ENCODE data around the gene ERG.

ERG gene

DNA sequence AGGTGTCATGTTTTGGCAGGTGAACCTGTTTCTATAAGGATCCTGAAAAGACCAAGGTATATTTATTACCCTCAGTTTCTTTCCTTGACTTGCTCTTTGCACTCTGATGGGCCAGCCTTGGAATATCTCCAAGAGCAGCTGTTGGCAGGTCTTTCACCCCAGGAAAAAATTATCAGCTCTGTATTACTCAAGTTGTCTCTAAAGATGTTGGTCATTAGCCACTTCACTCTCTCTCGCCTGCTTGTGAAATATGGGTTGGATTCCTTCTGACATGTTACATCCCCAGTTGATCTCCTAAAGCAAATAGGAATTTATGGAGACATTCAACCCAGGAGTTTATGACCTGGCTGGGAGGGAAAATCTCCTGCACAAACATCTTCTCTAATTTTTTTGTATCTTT lies 155.5 kb downstream of the ERG start:
- in situ Hi-C loops (cut with MboI; ENCODE audit: low sequenced_read_pairs), result loop anchor here (10.0 kb wide), 1 partner anchor 178 kb away; no protein-coding TSS in a partner anchor

DNA sequence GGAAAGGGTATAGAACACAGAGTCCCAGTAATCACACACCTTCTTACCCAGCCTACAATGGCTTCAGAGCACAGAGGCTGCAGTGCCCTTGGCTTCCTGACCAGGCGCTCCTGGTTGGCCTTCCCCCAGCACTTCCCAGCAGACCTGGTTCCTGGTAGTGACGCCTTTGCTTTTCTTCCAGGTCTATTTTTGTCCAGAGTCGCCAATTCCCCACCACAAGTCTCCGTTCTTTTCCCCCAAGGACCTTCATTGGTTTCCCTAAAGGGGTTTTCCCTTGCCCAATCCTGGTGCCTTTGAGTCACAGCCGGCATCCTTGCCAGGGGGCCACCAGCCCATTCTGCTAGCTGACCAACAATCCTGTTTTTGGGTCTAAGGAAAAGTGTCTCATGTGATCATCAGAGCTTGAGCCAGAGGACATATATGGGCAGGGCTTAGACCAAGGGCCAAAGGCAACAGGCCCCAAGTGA lies 156.7 kb downstream of the ERG start:
- in situ Hi-C loops (cut with MboI; ENCODE audit: low sequenced_read_pairs), result loop anchor here (10.0 kb wide), 1 partner anchor 177 kb away; no protein-coding TSS in a partner anchor

DNA sequence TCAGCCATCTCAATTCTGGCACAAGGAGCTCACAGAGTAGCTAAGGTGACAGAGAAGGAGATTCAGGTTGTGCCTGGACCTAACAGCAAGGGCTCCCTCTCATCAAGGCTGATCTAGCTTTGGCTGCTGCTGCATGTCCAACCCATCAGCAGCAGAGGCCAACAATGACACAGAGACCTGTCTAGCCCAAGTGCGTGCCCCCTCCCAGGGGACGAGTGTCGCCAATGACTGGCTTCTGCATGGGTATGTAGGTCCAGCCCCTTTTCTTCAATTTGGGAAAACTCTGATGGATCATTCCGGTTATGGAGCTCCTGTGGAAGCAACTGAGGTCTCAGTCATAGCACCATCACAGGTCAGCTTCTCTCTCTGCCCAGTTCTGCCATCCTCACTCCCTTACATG lies 158.1 kb downstream of the ERG start:
- in situ Hi-C loops (cut with MboI; ENCODE audit: low sequenced_read_pairs), result loop anchor here (10.0 kb wide), 1 partner anchor 175 kb away; no protein-coding TSS in a partner anchor

DNA sequence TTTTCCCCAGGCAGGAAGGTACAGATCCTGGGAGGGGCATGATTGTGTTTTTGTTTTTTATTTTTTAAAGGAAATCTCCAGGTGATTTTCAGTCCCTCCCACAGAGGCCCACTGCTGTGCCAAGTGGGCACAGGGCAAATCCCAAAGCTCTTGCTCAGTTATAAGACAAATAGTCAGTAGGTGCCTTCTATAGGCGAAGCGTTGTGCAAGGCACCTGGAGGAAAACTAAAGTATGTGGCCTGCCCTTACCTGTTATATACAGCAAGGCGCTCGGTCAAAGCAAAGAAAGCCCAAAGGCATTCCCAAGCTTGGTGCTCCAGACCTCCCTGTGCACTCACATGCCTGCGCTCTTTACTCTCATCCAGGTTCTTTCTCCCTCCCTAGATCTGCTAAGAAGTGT lies 160.5 kb downstream of the ERG start:
- in situ Hi-C loops (cut with MboI; ENCODE audit: low sequenced_read_pairs), result no loop called here

DNA sequence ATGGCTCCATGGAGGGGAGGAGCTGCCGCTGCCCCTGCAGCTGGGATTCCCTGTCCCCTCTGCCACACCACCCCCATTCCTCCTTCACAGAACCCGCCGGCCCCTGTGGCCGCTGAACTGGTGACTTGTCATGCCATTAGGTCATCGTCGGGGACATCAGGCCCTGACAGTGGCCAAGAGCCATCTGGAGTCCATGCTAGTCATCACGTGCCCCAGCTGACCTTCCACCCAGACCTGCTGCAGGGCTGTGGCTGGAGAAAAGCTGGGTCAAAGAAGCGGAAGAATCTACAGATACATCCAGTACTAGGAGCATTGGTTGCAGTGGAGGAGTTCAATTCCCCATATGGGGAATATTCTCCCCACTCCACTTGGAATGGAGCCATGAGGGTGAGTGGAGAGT lies 163.4 kb downstream of the ERG start:
- in situ Hi-C loops (cut with MboI; ENCODE audit: low sequenced_read_pairs), result no loop called here

DNA sequence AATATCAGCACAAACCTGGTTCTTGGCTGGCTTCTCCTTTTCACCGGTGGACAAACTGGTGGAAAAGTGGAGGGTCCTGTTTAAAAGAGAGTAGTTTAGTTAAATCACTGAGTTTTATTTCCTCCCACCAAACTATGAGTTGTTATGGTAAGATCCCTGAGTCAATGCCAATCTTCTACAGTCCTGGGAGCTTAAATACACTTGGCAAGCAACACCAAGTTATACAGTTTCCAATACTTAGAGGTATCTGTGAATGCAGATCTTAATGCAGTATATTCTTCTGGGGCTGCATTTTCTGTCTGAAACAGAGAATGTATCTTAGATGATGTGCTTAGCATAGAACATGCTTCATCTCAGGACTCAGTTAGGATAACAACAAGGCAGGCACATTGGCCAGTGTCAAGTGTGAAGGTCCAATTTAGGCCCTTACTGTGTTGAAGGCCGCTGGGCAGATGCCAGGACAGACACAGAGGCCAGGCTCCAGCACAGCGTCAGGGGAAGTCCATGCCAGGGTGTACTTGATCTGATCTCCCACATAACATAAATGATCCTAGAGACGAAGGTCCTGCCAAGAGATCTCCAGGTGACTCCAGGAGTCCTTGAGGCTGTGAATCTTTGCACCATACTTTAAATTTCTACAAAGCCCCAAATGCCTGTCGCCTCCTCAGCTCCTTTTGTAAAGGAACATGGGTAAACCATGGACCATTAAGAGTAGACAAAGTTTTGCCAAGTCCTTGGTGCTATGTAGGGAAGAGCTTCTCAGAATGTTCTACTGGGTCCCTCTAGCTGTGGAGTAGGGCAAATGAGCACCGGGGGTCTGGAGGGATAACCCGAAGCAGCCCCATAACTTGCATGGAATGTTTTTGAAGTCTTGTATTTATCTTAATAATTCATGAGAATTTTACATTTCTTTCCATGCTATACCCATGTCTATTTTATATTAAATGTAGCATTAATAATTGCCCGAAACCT lies 164.7 kb downstream of the ERG start:
- in situ Hi-C loops (cut with MboI; ENCODE audit: low sequenced_read_pairs), result no loop called here

DNA sequence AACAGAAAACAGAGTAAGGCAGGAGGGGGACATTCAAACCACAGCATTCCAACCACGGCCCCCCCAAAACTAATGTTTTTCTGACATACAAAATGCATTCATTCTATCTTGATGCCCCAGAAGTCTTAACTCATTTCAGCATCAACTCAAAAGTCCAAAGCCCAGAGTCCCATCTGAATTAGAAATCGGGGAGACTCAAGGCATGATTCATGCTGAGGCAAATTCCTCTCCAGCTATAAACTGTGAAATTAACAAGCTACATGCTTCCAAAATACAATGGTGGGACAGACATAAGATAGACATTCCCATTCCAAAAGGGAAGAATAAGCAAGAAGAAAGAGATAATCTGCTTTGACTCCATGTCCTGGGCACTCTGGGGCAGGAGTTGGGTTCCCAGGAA lies 167.6 kb downstream of the ERG start:
- in situ Hi-C loops (cut with MboI; ENCODE audit: low sequenced_read_pairs), result no loop called here
